Lower lobe of right lung (tissue), 2 donors: ENCODE results near the gene SKP2. TPM values are rescaled to one million over a fixed set of nuclear protein-coding genes. Genes with fewer than 3 reads are reported as not detected.

Source experiments
- ATAC-seq, 2 donors: fragments of 200-7000 bp; cut with Tn5 transposase; one replicate each; pipeline ENCODE4 v1.9.1; 2020 to 2022; ENCODE audit warnings: mild to moderate bottlenecking in 2 of 2, moderate library complexity in 2 of 2
- DNase-seq: peaks from one replicate; pipeline ENCODE4 v3.0.0-alpha.2; 2020
- H3K27ac ChIP-seq: fragments of 200-600 bp; one replicate; pipeline ENCODE4 v1.8.0; 2022
- H3K27me3 ChIP-seq: fragments of 200-600 bp; one replicate; pipeline ENCODE4 v1.8.0; 2022; ENCODE audit warnings: low read depth
- H3K36me3 ChIP-seq: fragments of 200-600 bp; one replicate; pipeline ENCODE4 v1.8.0; 2022; ENCODE audit warnings: mild to moderate bottlenecking
- H3K4me1 ChIP-seq: fragments of 200-600 bp; one replicate; pipeline ENCODE4 v1.8.0; 2022
- H3K4me3 ChIP-seq: fragments of 200-600 bp; one replicate; pipeline ENCODE4 v1.8.0; 2022; ENCODE audit warnings: mild to moderate bottlenecking
- H3K9me3 ChIP-seq: fragments of 200-600 bp; one replicate; pipeline ENCODE4 v1.8.0; 2022
- CTCF ChIP-seq: fragments of 200-600 bp; IDR thresholded peaks from one replicate; pipeline ENCODE4 v1.8.0; 2022; ENCODE audit warnings: antibody characterized with exemption, mild to moderate bottlenecking
- intact Hi-C: fragments of 100-400 bp; cut with DNase I; formaldehyde crosslinking; loops from one replicate; pipeline ENCODE4 v1.11.0; 2022
- total RNA-seq: library from RNA; stranded (reverse); fragmentation: NEBNext Ultra II Directional; extraction: Animal tissue kit (Norgen Biotek cat#: 25700); gene quantifications from one replicate; pipeline ENCODE4 v1.2.1, GENCODE V29; 2021
- donor health status: DM: no; HTN: yes; CAD: no; lungs with severe emphysema.

The SKP2 gene
- total RNA-seq, 1 donor from 2014 or later = 15.6 TPM

- Histone ChIP-seq H3K27ac (no peak overlapping the region), H3K4me3 (no peak overlapping the region), H3K4me1 (no peaks in the 10 kb centered on the region), H3K27me3 (no peaks in the 10 kb centered on the region), H3K9me3 (no peaks in the 10 kb centered on the region), H3K36me3 (peaks cover 85% of the 10 kb centered on the region)
- no peak for ATAC-seq
- TF ChIP-seq CTCF = no peak
- DNase-seq = no peak
- intact Hi-C loops = no loop called here
Observed at GRCh38 chr5:36177154-36177553, 25.2 kb downstream of the SKP2 start.

GRCh38 chr5:36177715-36178523 is 26.0 kb downstream of the SKP2 start:
- no peak overlapping the region for H3K4me3 ChIP-seq
- H3K9me3 ChIP-seq = no peaks in the 10 kb centered on the region
- ATAC-seq (peak in 1 of 2 donors; percentile 51), DNase-seq (no peak)
- H3K36me3 ChIP-seq = peaks cover 85% of the 10 kb centered on the region
- H3K4me1 ChIP-seq = no peaks in the 10 kb centered on the region
- intact Hi-C loops = no loop called here
- TF ChIP-seq CTCF = peak; percentile 58
- no peak overlapping the region for H3K27ac ChIP-seq
- H3K27me3 ChIP-seq = no peaks in the 10 kb centered on the region

GRCh38 chr5:36178524-36178890 is 26.6 kb downstream of the SKP2 start:
- ATAC-seq = no peak
- H3K9me3 ChIP-seq = no peaks in the 10 kb centered on the region
- TF ChIP-seq CTCF = no peak
- no peaks in the 10 kb centered on the region for H3K27me3 ChIP-seq
- no peak for DNase-seq
- H3K36me3 ChIP-seq = peaks cover 82% of the 10 kb centered on the region
- H3K4me3 ChIP-seq = no peak overlapping the region
- intact Hi-C loops = no loop called here
- no peaks in the 10 kb centered on the region for H3K4me1 ChIP-seq
- no peak overlapping the region for H3K27ac ChIP-seq

GRCh38 chr5:36179950-36180349 is 28.0 kb downstream of the SKP2 start:
- TF ChIP-seq CTCF = no peak
- no peak for ATAC-seq
- intact Hi-C loops = no loop called here

GRCh38 chr5:36180556-36181350 is 28.8 kb downstream of the SKP2 start:
- DNase-seq (no peak), ATAC-seq (no peak)
- intact Hi-C loops = no loop called here
- peaks cover 68% of the 10 kb centered on the region for H3K36me3 ChIP-seq
- no peak overlapping the region for H3K4me3 ChIP-seq
- no peaks in the 10 kb centered on the region for H3K4me1 ChIP-seq
- no peaks in the 10 kb centered on the region for H3K27me3 ChIP-seq
- no peaks in the 10 kb centered on the region for H3K9me3 ChIP-seq
- no peak for TF ChIP-seq CTCF
- H3K27ac ChIP-seq = no peak overlapping the region

More at GRCh38 chr5:36179950-36180349, 28.0 kb downstream of the SKP2 start:
- Histone ChIP-seq H3K4me1 (no peaks in the 10 kb centered on the region), H3K9me3 (no peaks in the 10 kb centered on the region), H3K4me3 (no peak overlapping the region), H3K27me3 (no peaks in the 10 kb centered on the region), H3K27ac (no peak overlapping the region), H3K36me3 (peaks cover 73% of the 10 kb centered on the region)
- no peak for DNase-seq
